ENCODE measurements around the gene FDXACB1.
A peak's percentile ranks its signal among the peaks of the same experiment; 100 is the strongest.

FDXACB1 gene

GRCh38 chr11:111838054-111838453, 40.9 kb downstream of the FDXACB1 start:
- no peak for TF ChIP-seq CTCF (IDR thresholded peaks at IDR 0.05; ENCODE audit: control insufficient read depth, extremely low read depth, insufficient read depth)
- no peak overlapping the region for H3K4me3 ChIP-seq (ENCODE audit: low read depth, low read length)
- DNase-seq (ENCODE audit: low read depth): no peak

DNA sequence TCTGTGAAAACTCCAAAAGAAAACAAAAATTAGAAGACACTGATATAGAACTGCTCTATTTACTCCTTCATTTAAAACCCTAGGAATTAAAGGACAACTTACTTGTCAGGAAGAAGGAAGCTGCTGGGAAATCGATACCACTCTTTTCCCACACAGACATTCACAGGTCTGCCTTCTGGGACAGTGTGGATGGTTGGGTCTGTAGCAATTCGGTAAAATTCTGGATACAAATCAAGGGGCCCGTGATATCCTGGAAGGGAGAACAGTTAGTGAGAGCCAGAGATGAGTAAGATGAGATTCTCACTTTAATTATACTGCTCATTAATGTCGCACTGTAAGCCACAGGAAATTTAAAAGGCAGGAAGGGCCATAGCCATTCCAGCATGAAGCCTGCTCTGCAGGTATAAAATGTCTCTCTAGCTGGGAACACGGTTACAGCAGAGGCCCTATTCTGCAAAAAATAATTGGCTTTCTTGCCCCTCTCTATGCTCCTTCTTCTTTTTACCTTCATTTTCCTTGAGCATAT, 41.5 kb downstream of the FDXACB1 start:
- no peak for TF ChIP-seq CTCF (IDR thresholded peaks at IDR 0.05; ENCODE audit: control insufficient read depth, extremely low read depth, insufficient read depth)
- no peak overlapping the region for H3K4me3 ChIP-seq (ENCODE audit: low read depth, low read length)
- no peak for DNase-seq (ENCODE audit: low read depth)

DNA sequence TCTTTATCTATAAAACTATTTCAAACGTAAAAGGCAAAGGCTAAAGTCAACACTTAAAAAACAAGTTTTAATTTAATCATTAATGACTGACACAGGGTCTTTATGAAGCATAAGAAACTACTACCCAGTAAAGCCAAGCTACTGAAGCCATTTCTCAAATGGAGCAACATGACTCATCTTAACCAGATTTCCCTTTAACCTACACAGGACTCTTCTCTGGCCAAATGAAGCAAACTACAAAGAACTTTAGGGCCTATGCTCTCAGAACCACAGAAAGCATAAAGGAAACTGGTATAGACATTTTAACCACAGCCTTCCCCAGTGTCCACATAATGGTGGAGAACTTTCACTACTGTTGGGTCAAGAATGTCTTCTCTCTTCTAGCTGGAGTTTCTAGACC, 42.2 kb downstream of the FDXACB1 start:
- DNase-seq (ENCODE audit: low read depth): no peak
- TF ChIP-seq CTCF (IDR thresholded peaks at IDR 0.05; ENCODE audit: control insufficient read depth, extremely low read depth, insufficient read depth): no peak
- H3K4me3 ChIP-seq (ENCODE audit: low read depth, low read length): no peak overlapping the region

DNA sequence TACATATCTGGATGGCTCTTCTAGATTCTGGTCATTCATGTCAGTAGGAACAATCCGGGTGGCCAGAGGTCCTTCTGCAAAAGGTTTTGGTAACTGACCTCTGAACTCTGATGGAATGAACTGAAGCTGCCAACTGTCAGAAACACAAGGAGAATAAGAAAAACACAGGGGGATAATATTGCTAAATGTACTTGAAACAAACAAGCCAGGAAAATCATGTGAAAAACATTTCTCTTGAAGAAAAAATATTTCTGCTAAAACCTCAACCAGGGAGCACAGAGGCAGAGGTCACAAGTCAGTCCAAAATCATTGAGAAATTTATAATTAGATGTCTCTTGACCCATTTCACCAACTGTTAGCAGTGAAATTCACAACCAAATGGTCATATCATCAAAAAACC, 42.8 kb downstream of the FDXACB1 start:
- H3K4me3 ChIP-seq (ENCODE audit: low read depth, low read length): no peak overlapping the region
- no peak for DNase-seq (ENCODE audit: low read depth)
- no peak for TF ChIP-seq CTCF (IDR thresholded peaks at IDR 0.05; ENCODE audit: control insufficient read depth, extremely low read depth, insufficient read depth)

DNA sequence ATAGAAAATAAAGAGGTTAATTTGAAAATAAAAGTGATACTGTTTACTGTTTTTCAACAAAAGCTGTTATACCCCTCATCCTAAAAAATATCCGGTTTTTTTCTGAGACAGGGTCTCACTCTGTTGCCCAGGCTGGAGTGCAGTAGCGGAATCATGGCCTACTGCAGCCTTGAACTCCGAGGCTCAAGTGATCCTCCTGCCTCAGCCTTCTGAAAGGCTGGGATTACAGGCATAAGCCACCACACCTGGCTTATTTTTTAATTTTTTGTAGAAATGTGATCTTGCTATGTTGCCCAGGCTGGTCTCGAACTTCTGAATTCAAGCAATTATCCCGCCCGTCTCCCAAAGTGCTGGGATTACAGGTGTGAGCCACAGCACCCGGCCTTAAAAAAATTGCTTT, 43.3 kb downstream of the FDXACB1 start:
- no peak for TF ChIP-seq CTCF (IDR thresholded peaks at IDR 0.05; ENCODE audit: control insufficient read depth, extremely low read depth, insufficient read depth)
- H3K4me3 ChIP-seq (ENCODE audit: low read depth, low read length): no peak overlapping the region
- DNase-seq (ENCODE audit: low read depth): no peak

GRCh38 chr11:111834432-111835163, 44.4 kb downstream of the FDXACB1 start:
- TF ChIP-seq CTCF (IDR thresholded peaks at IDR 0.05; ENCODE audit: control insufficient read depth, extremely low read depth, insufficient read depth): no peak
- DNase-seq (ENCODE audit: low read depth): no peak
- H3K4me3 ChIP-seq (ENCODE audit: low read depth, low read length): no peak overlapping the region

- DNase-seq (ENCODE audit: low read depth): no peak
- peak; percentile 27; the same call in 1 of the 2 replicates for TF ChIP-seq CTCF (IDR thresholded peaks at IDR 0.05; ENCODE audit: control insufficient read depth, extremely low read depth, insufficient read depth)
- no peak overlapping the region for H3K4me3 ChIP-seq (ENCODE audit: low read depth, low read length)
Observed at GRCh38 chr11:111833524-111833923, 45.4 kb downstream of the FDXACB1 start.
